GM13977 (cell line): Measurements from ENCODE around the gene ARHGAP29.

Experiments used
- DNase-seq: peaks from one replicate; pipeline ENCODE4 v3.0.0; 2012; ENCODE audit warnings: low spot score
- CTCF ChIP-seq: IDR thresholded peaks from 2 replicates; pipeline ENCODE4 v1.5.1; 2012; ENCODE audit warnings: mild to moderate bottlenecking, control low read depth; ENCODE audit not compliant: insufficient read depth; ENCODE audit errors: extremely low read depth, missing control alignments
- in situ Hi-C: fragments of 300-500 bp; cut with MboI; formaldehyde crosslinking; loops from one replicate; pipeline ENCODE4 v1.12.0; 2022; ENCODE audit warnings: low sequenced_read_pairs, low pct_unique_long_range_greater_than_20kb, mixed read lengths, inconsistent platforms; ENCODE audit not compliant: unreplicated experiment

The ARHGAP29 gene

GRCh38 chr1:94265011-94265422 is 27.6 kb upstream of the ARHGAP29 start:
- in situ Hi-C loops: no loop called here
- no peak for DNase-seq

DNA sequence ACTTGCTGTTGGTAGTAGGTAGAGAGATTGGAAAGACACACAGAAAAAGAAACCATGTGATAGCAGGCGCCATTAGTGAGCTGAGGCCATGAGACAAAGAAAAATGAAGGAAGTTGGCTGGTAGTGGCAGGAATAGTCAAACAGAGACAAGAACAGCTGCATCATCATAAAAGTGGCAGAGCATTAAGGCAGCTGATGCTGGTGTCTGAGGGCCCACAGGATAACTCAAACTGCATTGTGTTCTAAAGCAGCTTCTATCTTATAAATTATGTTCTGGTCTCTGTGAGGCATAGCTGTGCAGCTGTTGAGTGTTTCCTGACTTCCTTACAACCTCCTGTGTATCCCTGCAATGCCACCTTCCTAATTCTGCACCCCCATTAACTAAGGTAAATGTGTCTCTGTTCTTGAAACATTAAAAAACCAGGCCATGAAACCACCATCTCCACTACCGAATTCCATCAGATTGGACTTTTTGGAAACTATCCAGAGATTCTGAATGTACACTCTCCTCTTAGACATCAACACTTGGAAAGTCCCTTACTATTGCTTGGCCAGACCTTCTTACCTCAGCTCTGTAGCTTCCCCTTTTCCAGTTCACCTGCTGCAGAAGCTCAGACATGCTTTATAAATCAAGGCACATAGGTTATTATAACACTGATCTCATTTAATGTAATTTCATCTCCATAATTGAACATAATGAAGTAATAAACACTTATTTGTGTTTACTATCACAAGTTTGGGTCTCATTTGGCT is 23.4 kb upstream of the ARHGAP29 start:
- in situ Hi-C loops: no loop called here
- no peak for DNase-seq
- TF ChIP-seq CTCF: no peak

More at GRCh38 chr1:94265011-94265422, 27.6 kb upstream of the ARHGAP29 start:
- no peak for TF ChIP-seq CTCF

DNA sequence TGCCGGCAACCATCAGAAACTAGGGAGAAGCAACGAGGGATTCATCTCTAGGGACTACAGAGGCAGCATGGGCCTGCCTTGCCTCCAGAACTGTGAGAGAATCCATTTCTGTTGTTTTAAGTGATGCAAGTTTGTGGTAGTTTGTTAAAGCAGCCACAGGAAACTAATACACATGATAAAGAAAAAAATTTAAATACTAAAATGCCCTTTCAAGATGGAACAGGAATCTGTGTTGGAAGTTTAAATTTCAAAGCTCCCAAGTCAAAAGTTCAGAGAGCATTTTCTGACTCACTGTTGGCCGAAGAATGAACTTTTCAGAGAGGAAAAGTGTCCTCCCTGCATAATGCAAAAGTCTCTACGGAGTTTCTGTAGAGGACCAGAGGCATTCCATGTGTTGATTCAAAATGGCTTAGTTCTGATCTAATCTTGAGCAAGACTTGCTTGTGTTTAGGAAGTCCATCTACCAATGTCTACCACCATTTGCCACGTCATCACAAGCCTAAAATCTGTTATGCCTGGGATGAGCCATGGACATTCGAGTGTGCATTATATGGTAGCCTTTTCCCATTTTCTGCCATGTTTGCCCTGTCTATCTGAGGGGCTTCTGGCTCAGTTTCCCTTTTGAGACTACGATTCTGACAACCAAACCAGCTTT is 22.4 kb upstream of the ARHGAP29 start:
- in situ Hi-C loops: no loop called here
- TF ChIP-seq CTCF: no peak
- no peak for DNase-seq

GRCh38 chr1:94258873-94259331 is 21.5 kb upstream of the ARHGAP29 start:
- no peak for TF ChIP-seq CTCF
- no peak for DNase-seq
- in situ Hi-C loops: no loop called here

- in situ Hi-C loops: no loop called here
- DNase-seq: no peak
- TF ChIP-seq CTCF: no peak
Measured at GRCh38 chr1:94257444-94257843, 20.1 kb upstream of the ARHGAP29 start.

- TF ChIP-seq CTCF: no peak
- DNase-seq: no peak
- in situ Hi-C loops: no loop called here
Measured at GRCh38 chr1:94255476-94255875, 18.1 kb upstream of the ARHGAP29 start.
